DMS53 (cell line): Measurements from ENCODE around the gene IL13.
"Not testable (repeated sequence)": the region's sequence is repeated elsewhere in the genome, so short reads cannot be mapped to it uniquely, and the experiment has no call there.

Experiments
- DNase-seq: peaks from one replicate; lab custom pipeline; 2025; lab: John Stamatoyannopoulos, UW

IL13 gene

DNA sequence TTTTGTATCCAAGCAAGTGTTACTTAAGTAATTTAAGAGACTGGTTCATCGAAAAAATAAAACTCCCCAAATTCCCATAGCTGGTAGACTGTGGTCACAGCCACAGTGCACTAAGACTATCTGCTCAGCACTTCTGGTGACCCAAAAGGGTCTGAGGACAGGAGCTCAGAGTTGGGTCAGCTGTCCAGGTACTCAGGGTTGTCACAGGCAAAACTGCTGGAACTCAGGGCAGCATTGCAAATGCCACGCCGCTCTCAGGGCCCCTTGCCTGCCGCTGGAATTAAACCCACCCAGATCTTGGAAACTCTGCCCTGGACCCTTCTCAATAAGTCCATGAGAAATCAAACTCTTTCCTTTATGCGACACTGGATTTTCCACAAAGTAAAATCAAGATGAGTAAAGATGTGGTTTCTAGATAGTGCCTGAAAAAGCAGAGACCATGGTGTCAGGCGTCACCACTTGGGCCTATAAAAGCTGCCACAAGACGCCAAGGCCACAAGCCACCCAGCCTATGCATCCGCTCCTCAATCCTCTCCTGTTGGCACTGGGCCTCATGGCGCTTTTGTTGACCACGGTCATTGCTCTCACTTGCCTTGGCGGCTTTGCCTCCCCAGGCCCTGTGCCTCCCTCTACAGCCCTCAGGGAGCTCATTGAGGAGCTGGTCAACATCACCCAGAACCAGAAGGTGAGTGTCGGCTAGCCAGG is at the start of gene IL13:
Gene IL13 (plus strand): TSS at position 498 of the 705 bp plus-strand sequence. CDS start 14 bp downstream, at position 512.
- DNase-seq = no peak

DNA sequence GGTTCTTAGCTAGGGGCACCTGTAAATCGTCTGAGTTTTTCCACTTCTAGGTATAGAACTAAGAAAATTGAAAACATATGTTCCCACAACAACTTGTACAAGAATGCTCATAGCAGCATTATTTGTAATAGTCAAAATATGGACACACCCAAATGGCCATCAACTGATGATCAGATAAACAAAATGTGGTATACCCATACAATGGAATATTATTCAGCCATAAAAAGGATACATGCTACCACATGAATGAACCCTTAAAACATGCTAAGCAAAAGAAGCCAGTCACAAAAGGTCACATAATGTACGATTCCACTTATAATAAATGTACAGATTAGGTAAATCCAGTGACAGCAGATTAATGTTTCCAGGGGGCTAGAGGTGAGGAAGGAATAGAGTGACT is 46.0 kb upstream of the IL13 start:
- DNase-seq = no peak

GRCh38 chr5:132612846-132613245 is 45.1 kb upstream of the IL13 start:
- no peak for DNase-seq

DNA sequence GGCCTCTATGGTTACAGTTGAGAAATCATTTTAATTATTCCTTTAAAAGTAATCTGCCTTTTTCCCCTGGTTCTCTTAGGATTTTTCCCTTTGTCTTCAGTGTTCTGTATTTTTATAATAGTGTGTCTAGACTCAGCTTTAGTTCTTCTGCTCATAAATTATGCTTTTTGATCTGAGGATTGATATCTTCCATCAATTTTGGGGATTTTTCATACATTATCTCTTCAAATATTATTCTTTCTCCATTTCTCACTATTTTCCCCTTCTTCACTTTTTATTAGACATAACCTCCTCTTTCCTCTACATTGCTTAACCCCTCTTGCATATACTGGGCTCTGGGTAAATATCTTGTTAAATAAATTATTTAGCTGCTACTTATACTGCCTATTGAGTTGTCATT is 36.3 kb upstream of the IL13 start:
- no peak for DNase-seq

GRCh38 chr5:132622608-132623007 is 35.4 kb upstream of the IL13 start:
- DNase-seq = no peak

DNA sequence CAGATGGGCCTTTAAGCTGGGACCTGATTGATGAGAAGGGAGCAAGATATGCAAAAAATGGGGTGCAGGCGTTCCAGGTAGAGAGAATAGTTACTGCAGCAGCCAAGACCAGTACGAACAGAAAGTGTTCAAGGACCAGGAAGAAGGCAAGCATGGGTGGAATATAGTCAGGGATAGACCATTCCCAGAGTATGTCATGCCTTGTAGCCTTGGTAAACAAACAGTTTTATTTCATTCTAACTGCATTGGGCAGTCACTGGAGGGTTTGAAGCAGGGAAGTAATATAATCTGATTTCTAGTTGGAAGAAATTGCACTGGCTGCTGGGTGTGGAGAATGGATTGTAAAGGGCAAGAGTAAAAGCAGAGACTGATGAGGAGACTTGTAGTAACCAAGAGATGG is 30.5 kb upstream of the IL13 start:
- DNase-seq = no peak

DNA sequence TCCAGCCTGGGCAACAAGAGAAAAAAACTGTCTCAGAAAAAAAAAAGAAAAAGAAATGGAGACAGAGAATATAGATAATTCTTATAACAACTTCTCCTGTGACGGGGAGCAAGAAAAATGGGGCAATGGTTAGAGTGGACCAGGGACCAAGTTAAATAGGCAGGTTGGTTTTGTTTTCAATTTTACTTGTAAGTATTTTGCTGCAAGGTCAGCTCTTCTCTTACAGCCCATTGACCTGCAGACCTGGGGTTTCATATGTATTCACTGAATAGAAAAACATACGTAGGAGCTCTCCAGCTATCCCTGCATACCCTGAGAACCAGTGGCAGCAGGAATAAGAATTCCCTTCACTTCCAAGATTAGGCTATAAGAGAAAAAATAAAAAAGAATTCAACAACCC is 29.2 kb upstream of the IL13 start:
- DNase-seq = no peak

GRCh38 chr5:132629230-132629944 is 28.6 kb upstream of the IL13 start:
- DNase-seq = no peak

- DNase-seq = not testable (repeated sequence)
Observed at GRCh38 chr5:132633587-132633986, 24.4 kb upstream of the IL13 start.

- DNase-seq = no peak
Observed at GRCh38 chr5:132635873-132636272, 22.1 kb upstream of the IL13 start.

- no peak for DNase-seq
Observed at GRCh38 chr5:132637241-132637640, 20.7 kb upstream of the IL13 start.

GRCh38 chr5:132639706-132640130 is 18.3 kb upstream of the IL13 start:
- DNase-seq = no peak

DNA sequence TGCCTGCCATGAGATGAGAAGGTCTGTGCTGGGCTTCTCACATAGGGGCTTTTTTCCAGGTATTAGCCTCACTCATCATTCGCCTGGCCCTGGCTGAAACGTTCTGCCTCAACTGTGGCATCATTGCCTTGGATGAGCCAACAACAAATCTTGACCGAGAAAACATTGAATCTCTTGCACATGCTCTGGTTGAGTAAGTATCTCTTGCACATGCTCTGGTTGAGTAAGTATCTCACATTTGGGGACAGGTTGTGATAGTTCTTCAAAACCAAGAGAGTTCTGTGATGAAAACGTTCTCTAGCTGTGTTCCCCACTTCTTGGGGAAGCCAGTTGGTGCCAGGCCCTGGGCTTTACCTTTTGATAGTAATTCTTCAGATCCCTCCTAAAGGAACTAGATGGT is 17.4 kb upstream of the IL13 start:
- DNase-seq = no peak

DNA sequence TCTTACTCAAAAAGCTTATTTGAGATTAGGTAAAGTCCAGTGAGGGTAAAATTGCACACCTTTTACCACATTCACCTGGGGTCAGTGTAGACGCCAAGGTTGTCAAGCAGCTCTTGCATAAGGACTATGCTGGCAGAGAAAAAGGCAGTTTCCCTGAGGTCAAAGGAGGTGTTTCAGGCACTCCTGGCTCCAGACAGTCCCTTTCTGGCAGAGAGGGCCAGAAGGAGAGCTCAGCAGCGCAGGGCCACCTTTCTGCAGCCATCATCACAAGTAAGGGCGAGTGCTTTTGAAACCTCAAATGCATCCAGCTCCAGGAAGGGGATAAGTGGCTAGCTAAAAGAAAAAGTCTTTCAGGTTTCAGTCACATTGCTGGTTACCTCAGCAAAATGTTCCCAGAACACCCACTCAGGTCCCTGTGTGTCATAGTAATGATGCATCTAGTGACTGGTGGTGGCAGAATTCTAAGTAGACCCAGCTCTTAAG is 16.7 kb upstream of the IL13 start:
- DNase-seq = no peak

- DNase-seq = no peak
Observed at GRCh38 chr5:132641841-132642240, 16.1 kb upstream of the IL13 start.

DNA sequence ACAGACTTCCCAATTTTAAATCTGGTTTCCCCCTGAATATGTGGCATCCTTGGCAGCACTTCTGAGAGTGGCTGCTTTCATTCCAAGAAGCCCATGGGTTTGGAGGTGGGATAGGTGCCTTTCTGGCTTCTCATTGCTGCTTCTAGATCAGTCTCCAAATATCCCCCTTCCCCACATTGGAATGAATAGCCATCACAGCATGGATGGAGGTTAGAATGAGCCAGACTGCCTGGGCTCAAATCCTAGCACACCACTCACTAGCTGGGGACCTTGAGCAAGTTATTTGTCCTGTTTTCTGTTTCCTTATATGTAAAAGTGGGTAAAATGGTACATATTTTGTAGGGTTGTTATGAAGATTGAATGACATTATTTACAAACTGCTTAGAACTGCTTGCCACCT is 13.8 kb upstream of the IL13 start:
- DNase-seq = no peak

GRCh38 chr5:132646583-132647266 is 11.2 kb upstream of the IL13 start:
- no peak for DNase-seq

DNA sequence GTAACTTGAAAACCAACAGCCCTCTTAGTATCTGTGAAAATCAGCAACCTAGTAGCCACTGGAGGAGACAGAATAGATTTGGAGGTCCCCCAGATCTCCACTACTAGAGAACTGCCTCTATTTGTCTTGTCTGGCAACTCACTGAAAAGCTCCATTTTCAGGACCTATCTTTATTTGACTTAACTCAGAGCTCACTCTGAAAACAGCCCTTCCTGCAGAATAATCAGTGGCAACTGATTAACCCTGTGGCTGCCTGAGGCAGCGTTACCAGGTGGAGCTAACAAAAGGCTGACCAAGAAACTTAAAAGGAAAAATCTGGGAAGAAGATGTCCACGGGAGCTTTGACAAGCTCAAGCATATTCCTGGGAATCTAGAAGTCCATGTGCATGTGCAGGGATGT is 10.5 kb upstream of the IL13 start:
- no peak for DNase-seq

DNA sequence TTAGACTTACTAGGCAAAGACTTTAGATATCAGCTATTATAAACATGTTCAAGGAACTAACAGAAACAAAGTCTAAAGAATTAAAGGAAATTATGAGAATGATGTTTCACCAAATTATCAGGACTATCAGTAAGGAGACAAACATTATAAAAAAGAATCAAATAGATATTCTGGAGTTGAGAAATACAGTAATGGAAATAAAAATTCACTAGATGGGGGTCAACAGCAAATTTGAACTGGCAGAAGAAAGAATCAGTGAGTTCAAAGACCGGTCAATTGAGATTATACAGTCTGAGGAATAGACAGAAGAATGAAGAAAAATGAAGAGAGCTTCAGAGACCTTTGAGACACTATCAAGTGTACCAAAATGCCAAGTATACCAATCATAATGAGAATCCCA is 9.6 kb upstream of the IL13 start:
- no peak for DNase-seq

GRCh38 chr5:132651838-132652469 is 6.0 kb upstream of the IL13 start:
- peak; percentile 84 for DNase-seq

- DNase-seq = no peak
Observed at GRCh38 chr5:132653716-132654115, 4.3 kb upstream of the IL13 start.
